Measurements from ENCODE around the gene FGF12. TPM values are rescaled to one million over a fixed set of nuclear protein-coding genes. Genes with fewer than 3 reads are reported as not detected.

Gene FGF12
- total RNA-seq, 2 donors from 2014 or later, result 1.5 TPM; not detected in 1

- ATAC-seq (ENCODE audit: insufficient number of reproducible peaks, low FRiP score, low read depth) (no peak), DNase-seq (ENCODE audit: low spot score) (no peak)
- Histone ChIP-seq H3K27me3 (replicated peaks; ENCODE audit: insufficient read depth) (no peaks in the 10 kb centered on the region), H3K4me1 (ENCODE audit: control insufficient read depth in 1 of 2, low read depth in 2 of 2) (no peaks in the 10 kb centered on the region), H3K9me3 (no peaks in the 10 kb centered on the region), H3K27ac (no peak overlapping the region), H3K36me3 (no peaks in the 10 kb centered on the region), H3K4me3 (no peak overlapping the region)
- TF ChIP-seq CTCF (IDR thresholded peaks at IDR 0.05), result no peak
Observed at GRCh38 chr3:192399767-192400166, 327.6 kb downstream of the FGF12 start.

- DNase-seq (ENCODE audit: low spot score), result no peak
- Histone ChIP-seq H3K4me1 (ENCODE audit: control insufficient read depth in 1 of 2, low read depth in 2 of 2) (no peaks in the 10 kb centered on the region), H3K27me3 (replicated peaks; ENCODE audit: insufficient read depth) (no peaks in the 10 kb centered on the region), H3K4me3 (no peak overlapping the region), H3K9me3 (no peaks in the 10 kb centered on the region), H3K27ac (no peak overlapping the region), H3K36me3 (no peaks in the 10 kb centered on the region)
- ATAC-seq (ENCODE audit: insufficient number of reproducible peaks, low FRiP score, low read depth), result no peak
- no peak for TF ChIP-seq CTCF (IDR thresholded peaks at IDR 0.05)
Observed at GRCh38 chr3:192397012-192397411, 330.3 kb downstream of the FGF12 start.

- H3K27me3 ChIP-seq (replicated peaks; ENCODE audit: insufficient read depth), result no peaks in the 10 kb centered on the region
- no peaks in the 10 kb centered on the region for H3K36me3 ChIP-seq
- no peak overlapping the region for H3K27ac ChIP-seq
- no peak for TF ChIP-seq CTCF (IDR thresholded peaks at IDR 0.05)
- no peak for ATAC-seq (ENCODE audit: insufficient number of reproducible peaks, low FRiP score, low read depth)
- H3K4me3 ChIP-seq, result no peak overlapping the region
- H3K9me3 ChIP-seq, result no peaks in the 10 kb centered on the region
- H3K4me1 ChIP-seq (ENCODE audit: control insufficient read depth in 1 of 2, low read depth in 2 of 2), result no peaks in the 10 kb centered on the region
- no peak for DNase-seq (ENCODE audit: low spot score)
Observed at GRCh38 chr3:192395506-192395905, 331.8 kb downstream of the FGF12 start.

- Histone ChIP-seq H3K9me3 (no peaks in the 10 kb centered on the region), H3K4me3 (no peak overlapping the region), H3K36me3 (no peaks in the 10 kb centered on the region), H3K4me1 (ENCODE audit: control insufficient read depth in 1 of 2, low read depth in 2 of 2) (no peaks in the 10 kb centered on the region), H3K27ac (no peak overlapping the region), H3K27me3 (replicated peaks; ENCODE audit: insufficient read depth) (no peaks in the 10 kb centered on the region)
- no peak for TF ChIP-seq CTCF (IDR thresholded peaks at IDR 0.05)
- DNase-seq (ENCODE audit: low spot score), result no peak
- no peak for ATAC-seq (ENCODE audit: insufficient number of reproducible peaks, low FRiP score, low read depth)
Observed at GRCh38 chr3:192392986-192393385, 334.4 kb downstream of the FGF12 start.

GRCh38 chr3:192382861-192383260, 344.5 kb downstream of the FGF12 start:
- no peaks in the 10 kb centered on the region for H3K36me3 ChIP-seq
- no peaks in the 10 kb centered on the region for H3K4me1 ChIP-seq (ENCODE audit: control insufficient read depth in 1 of 2, low read depth in 2 of 2)
- no peaks in the 10 kb centered on the region for H3K9me3 ChIP-seq
- no peak for DNase-seq (ENCODE audit: low spot score)
- no peaks in the 10 kb centered on the region for H3K27me3 ChIP-seq (replicated peaks; ENCODE audit: insufficient read depth)
- no peak overlapping the region for H3K4me3 ChIP-seq
- no peak overlapping the region for H3K27ac ChIP-seq
- no peak for TF ChIP-seq CTCF (IDR thresholded peaks at IDR 0.05)
- no peak for ATAC-seq (ENCODE audit: insufficient number of reproducible peaks, low FRiP score, low read depth)

All from thoracic aorta (tissue), 2 donors.